MCF 10A (cell line): Measurements from ENCODE around the gene OPCML. TPM values are rescaled to one million over a fixed set of nuclear protein-coding genes. Genes with fewer than 3 reads are reported as not detected.

ENCODE experiments used
- BruUV-seq: library from RNA; stranded (reverse); fragments of 400-500 nt; replicated peaks from 2 replicates; lab custom pipeline; 2021; lab: Mats Ljungman, UMichigan
- CTCF ChIA-PET: fragments of 300-600 bp; sonication (Branson Sonifier 250); formaldehyde crosslinking; extraction: SDS; loops from one replicate; lab custom pipeline; 2021; ENCODE audit warnings: antibody characterized with exemption, inconsistent platforms; lab: Yijun Ruan, JAX
- POLR2A ChIA-PET: fragments of 300-600, 350-650 bp; sonication (Branson Sonifier 250); formaldehyde crosslinking; extraction: SDS; loops from one replicate; lab custom pipeline; 2020; ENCODE audit warnings: antibody characterized with exemption, inconsistent platforms; lab: Yijun Ruan, JAX
- DNase-seq: peaks from one replicate; pipeline ENCODE4 v3.0.0-alpha.2; 2018; ENCODE audit not compliant: unreplicated experiment
- H3K27ac Mint-ChIP-seq: one replicate; pipeline ENCODE4 v1.8.0; 2022; ENCODE audit warnings: mild to moderate bottlenecking, low read depth, mixed read lengths; ENCODE audit not compliant: unreplicated experiment
- H3K27me3 Mint-ChIP-seq: one replicate; pipeline ENCODE4 v1.8.0; 2022; ENCODE audit warnings: mixed read lengths; ENCODE audit not compliant: insufficient read depth, unreplicated experiment
- H3K36me3 Mint-ChIP-seq: one replicate; pipeline ENCODE4 v1.8.0; 2022; ENCODE audit warnings: mild to moderate bottlenecking, moderate library complexity, mixed read lengths; ENCODE audit not compliant: insufficient read depth, unreplicated experiment
- H3K4me1 Mint-ChIP-seq: one replicate; pipeline ENCODE4 v1.8.0; 2022; ENCODE audit warnings: mixed read lengths; ENCODE audit not compliant: insufficient read depth, unreplicated experiment
- H3K4me3 Mint-ChIP-seq: one replicate; pipeline ENCODE4 v1.8.0; 2022; ENCODE audit warnings: mild to moderate bottlenecking, moderate library complexity, mixed read lengths; ENCODE audit not compliant: unreplicated experiment
- H3K9me3 Mint-ChIP-seq: one replicate; pipeline ENCODE4 v1.8.0; 2022; ENCODE audit warnings: mixed read lengths; ENCODE audit not compliant: unreplicated experiment
- intact Hi-C: fragments of 100-400 bp; cut with micrococcal nuclease; formaldehyde crosslinking; loops from 2 replicates; pipeline ENCODE4 v1.14.1; 2022
- total RNA-seq: library from RNA; stranded (reverse); gene quantifications from 2 replicates; pipeline ENCODE4 v1.2.3, GENCODE V29; 2022
- TF ChIP-seq, protein P1 (sequence below): fragments of 200-600 bp; IDR thresholded peaks from one replicate; pipeline ENCODE4 v1.8.0; 2022; ENCODE audit warnings: antibody characterized with exemption, mild to moderate bottlenecking; ENCODE audit not compliant: unreplicated experiment

OPCML gene
- total RNA-seq, 1 experiment from 2014 or later = not detected

DNA sequence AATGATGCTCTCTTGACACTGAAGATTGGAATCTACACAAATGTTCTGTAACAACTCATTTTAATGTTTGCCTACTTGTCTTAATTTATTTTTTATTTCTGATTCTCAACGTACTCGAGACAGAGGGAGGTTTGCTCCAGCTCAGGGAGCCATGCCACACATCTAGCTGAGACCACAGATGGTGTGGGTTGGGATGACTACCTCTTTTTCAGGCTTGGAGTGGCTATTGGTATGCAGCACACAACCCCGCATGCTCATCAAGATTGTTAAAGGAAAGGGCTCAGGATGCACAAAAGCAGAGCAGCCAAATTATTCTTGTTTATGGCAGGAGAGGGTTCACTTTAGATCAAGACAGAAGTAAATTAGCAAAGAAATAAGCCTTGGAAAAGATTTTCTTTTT, 424.5 kb downstream of the OPCML start:
- H3K36me3 Mint-ChIP-seq = no peaks in the 10 kb centered on the region
- intact Hi-C loops = no loop called here
- H3K4me3 Mint-ChIP-seq = no peak overlapping the region

DNA sequence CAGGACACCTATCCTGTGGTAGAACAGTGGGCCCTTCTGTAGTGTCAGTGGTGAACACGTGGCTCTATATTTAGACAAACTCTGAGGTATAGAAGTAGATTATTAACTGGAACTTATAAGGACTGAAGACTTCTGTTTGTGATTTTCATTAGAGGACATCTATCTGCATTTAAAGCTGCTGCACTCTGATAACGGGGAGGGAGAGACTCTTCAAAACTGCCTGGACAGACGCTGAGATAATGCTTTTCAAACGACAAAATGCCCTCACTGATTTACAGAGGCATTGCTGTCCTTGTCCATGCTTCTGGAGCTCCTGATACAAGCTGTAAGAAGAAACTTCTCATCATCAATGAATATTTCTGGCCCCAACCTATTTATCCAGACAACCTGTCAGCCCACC, 425.2 kb downstream of the OPCML start:
- DNase-seq = no peak
- H3K36me3 Mint-ChIP-seq = no peaks in the 10 kb centered on the region
- ChIA-PET POLR2A (no interaction called here), CTCF (no interaction called here)
- H3K27ac Mint-ChIP-seq = no peak overlapping the region
- no peak overlapping the region for H3K4me3 Mint-ChIP-seq
- TF ChIP-seq, protein P1, sequence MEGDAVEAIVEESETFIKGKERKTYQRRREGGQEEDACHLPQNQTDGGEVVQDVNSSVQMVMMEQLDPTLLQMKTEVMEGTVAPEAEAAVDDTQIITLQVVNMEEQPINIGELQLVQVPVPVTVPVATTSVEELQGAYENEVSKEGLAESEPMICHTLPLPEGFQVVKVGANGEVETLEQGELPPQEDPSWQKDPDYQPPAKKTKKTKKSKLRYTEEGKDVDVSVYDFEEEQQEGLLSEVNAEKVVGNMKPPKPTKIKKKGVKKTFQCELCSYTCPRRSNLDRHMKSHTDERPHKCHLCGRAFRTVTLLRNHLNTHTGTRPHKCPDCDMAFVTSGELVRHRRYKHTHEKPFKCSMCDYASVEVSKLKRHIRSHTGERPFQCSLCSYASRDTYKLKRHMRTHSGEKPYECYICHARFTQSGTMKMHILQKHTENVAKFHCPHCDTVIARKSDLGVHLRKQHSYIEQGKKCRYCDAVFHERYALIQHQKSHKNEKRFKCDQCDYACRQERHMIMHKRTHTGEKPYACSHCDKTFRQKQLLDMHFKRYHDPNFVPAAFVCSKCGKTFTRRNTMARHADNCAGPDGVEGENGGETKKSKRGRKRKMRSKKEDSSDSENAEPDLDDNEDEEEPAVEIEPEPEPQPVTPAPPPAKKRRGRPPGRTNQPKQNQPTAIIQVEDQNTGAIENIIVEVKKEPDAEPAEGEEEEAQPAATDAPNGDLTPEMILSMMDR = no peak
- H3K9me3 Mint-ChIP-seq = peaks cover 34% of the 10 kb centered on the region
- BruUV-seq = no TSS peak
- H3K4me1 Mint-ChIP-seq = no peaks in the 10 kb centered on the region
- H3K27me3 Mint-ChIP-seq = no peaks in the 10 kb centered on the region
- intact Hi-C loops = no loop called here

More for the DNA sequence above, 424.5 kb downstream of the OPCML start:
- Mint-ChIP-seq H3K27ac (no peak overlapping the region), H3K27me3 (no peaks in the 10 kb centered on the region), H3K9me3 (peaks cover 32% of the 10 kb centered on the region), H3K4me1 (no peaks in the 10 kb centered on the region)
- no peak for DNase-seq
- no TSS peak for BruUV-seq
- POLR2A ChIA-PET = no interaction called here
- TF ChIP-seq, protein P1 = no peak
- CTCF ChIA-PET = no interaction called here

DNA sequence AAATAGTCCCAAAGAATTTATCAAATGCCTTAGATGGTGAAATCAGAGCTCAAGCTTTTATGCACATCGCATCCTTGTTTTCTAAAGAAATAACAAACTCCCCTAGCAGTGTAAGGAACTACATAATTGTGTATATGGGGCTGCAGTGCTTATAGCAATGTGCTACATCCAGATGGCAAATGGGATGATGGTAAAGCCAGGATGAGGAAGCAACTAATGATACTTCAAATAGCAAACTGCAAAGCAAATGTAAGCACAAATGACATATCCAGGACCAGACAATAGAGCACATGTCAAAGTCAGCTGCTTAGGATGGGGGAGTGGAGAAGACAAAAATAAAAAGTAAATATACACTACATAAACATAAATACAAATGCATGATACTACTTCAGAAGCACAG, 425.9 kb downstream of the OPCML start:
- CTCF ChIA-PET = no interaction called here
- Mint-ChIP-seq H3K4me1 (no peaks in the 10 kb centered on the region), H3K36me3 (no peaks in the 10 kb centered on the region), H3K27ac (no peak overlapping the region), H3K27me3 (no peaks in the 10 kb centered on the region), H3K4me3 (no peak overlapping the region), H3K9me3 (peaks cover 41% of the 10 kb centered on the region)
- TF ChIP-seq, protein P1 = no peak
- no TSS peak for BruUV-seq
- POLR2A ChIA-PET = interaction anchor here (0.8 kb wide), 1 partner anchor 11 kb away, joined by 3 read pairs; no protein-coding TSS in a partner anchor
- intact Hi-C loops = no loop called here
- no peak for DNase-seq

DNA sequence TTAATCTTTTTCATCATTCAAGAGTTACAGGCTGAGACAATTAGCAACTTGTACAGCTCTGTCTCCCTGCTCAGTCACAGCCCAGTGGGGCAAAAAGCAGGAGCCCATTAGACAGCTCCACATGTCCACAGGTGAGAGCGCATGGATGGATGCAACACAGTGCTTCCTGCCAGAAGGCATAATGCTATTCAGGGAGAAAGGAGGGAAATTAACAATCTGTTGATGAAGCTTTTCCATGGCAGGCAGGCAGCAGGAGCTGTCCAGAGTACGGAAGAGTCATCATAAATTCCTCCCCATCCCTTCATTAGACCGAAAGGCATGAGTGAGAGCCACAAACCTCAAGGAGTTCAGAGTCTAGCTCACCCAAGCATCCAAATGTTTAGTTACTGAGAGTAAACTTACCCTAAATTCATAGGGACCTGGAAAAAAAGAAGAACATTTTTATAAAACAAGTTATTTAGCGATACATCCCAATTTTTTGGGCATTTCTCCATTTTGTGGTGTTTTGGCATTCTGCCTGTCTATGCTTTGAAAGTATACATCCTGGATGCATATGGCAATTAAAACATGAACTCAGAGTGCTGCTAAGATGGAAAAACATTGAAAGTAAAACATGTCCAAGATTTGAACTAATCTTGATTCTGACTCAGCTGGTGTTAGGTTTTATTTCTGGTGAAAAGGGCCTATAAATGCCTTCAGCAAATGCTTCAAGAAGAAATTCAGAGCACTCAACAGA, 428.1 kb downstream of the OPCML start:
- no peak for DNase-seq
- CTCF ChIA-PET = interaction anchor here (0.9 kb wide), 1 partner anchor 732 kb away, joined by 4 read pairs; no protein-coding TSS in a partner anchor
- Mint-ChIP-seq H3K27me3 (no peaks in the 10 kb centered on the region), H3K4me1 (no peaks in the 10 kb centered on the region), H3K27ac (no peak overlapping the region), H3K36me3 (no peaks in the 10 kb centered on the region), H3K4me3 (no peak overlapping the region), H3K9me3 (peaks cover 35% of the 10 kb centered on the region)
- TF ChIP-seq, protein P1 = no peak
- POLR2A ChIA-PET = no interaction called here
- intact Hi-C loops = no loop called here
- no TSS peak for BruUV-seq
